Skin of body (tissue), 2 donors: Measurements from ENCODE around the gene ATP1A1. TPM values are rescaled to one million over a fixed set of nuclear protein-coding genes. Genes with fewer than 3 reads are reported as not detected.

Experiments used
- DNase-seq: peaks from one replicate; lab custom pipeline; 2025; lab: John Stamatoyannopoulos, UW
- total RNA-seq: library from RNA; depleted of rRNA; stranded (reverse); fragments of >200 nt; gene quantifications from one replicate; pipeline ENCODE4 v1.2.3, GENCODE V29; 2014

Gene ATP1A1
- total RNA-seq, 1 donor from 2014 or later = 109 TPM

- DNase-seq = no peak
These were observed 16.6 kb downstream of the ATP1A1 start for GRCh38 chr1:116389686-116390085.

DNA sequence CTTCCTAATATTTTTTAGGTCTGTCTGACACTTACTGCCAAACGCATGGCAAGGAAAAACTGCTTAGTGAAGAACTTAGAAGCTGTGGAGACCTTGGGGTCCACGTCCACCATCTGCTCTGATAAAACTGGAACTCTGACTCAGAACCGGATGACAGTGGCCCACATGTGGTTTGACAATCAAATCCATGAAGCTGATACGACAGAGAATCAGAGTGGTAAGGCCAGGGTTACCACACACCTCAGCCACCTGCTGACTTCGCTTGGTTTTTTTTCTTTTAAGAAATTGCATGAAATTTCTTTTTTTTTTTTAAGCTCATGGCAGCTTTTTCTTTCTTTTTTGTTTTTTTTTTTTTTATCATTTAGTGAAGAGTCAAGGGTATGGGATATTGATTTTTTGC lies 17.2 kb downstream of the ATP1A1 start:
- no peak for DNase-seq

- DNase-seq = no peak
These were observed 18.1 kb downstream of the ATP1A1 start for GRCh38 chr1:116391185-116391584.

DNA sequence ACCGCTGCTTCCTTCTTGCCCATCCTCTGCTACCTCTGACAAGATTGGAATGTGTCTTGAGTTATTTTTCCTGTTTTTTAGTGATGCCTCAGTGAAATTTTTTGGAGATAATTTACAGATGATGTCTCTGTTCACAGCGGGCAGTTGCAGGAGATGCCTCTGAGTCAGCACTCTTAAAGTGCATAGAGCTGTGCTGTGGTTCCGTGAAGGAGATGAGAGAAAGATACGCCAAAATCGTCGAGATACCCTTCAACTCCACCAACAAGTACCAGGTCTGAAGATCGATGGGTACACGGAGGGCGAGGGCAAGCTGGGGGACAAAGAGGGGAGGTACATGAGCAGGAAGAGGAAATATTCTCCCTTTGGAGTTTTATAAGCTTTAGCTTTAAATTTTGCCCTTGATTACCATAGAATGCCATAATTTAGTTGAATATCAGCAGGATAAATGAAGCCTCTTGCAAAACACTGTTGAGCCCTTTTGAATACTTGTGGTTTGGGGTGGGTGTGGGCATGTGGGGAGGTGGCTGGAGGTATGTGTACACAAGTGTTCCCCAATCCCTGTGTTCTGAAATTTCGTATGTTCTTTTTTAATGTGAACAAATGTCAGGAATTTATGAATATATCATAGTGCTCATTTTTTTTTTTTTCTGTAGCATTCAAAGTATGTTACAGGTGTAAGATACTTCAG lies 19.8 kb downstream of the ATP1A1 start:
- no peak for DNase-seq

GRCh38 chr1:116393792-116394191 lies 20.7 kb downstream of the ATP1A1 start:
- no peak for DNase-seq

DNA sequence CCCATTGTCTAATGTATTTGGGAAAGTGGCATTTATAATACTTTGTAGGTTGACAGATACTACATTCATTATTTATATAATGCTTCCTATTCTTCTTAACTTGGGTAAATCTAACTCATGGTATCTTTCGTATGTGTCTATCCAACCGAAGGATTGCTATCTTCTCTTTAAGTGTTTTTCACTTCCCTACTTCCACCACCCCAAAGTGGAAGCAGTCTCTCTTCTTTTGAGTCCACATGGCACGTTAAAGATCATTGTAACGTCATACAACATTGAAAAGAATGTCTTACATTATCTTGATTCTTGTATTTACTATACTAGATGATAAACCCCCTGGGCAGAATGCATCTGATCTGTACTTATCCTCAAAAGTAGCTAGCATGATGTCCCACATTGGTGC lies 21.2 kb downstream of the ATP1A1 start:
- no peak for DNase-seq

- DNase-seq = no peak
These were observed 23.7 kb downstream of the ATP1A1 start for GRCh38 chr1:116396769-116397168.

GRCh38 chr1:116397728-116398127 lies 24.7 kb downstream of the ATP1A1 start:
- no peak for DNase-seq

DNA sequence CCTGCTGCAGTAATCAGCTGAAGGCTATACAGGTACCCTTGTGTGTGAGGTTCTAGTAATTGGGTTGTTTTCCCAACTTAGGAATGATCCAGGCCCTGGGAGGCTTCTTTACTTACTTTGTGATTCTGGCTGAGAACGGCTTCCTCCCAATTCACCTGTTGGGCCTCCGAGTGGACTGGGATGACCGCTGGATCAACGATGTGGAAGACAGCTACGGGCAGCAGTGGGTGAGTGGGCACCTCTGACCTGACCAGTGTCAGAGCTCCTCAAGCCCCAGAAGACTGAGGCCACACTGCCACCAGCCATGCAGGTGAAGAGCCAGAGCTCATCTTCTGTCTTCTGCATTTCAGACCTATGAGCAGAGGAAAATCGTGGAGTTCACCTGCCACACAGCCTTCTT lies 27.7 kb downstream of the ATP1A1 start:
- DNase-seq = no peak

- DNase-seq = no peak
These were observed 28.7 kb downstream of the ATP1A1 start for GRCh38 chr1:116401646-116402176.

DNA sequence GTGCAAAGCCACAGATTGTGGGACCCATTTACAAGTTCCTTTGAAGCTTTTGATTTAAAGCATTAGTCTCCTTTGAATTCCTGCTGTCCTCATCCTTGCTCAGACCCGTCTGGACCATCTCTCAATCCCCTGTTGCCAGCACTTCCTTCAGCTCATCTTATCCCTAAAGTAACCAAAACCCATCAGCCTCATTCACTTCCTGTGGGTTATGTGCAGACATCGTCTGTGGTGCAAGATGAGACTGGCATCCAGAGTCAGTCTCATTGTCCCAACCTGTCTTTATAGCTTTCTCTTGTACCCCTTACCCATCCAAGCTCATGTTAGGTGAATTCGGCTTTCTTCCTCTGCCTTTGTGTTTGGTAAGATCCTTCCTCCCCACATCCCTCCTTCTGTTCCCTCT lies 29.3 kb downstream of the ATP1A1 start:
- no peak for DNase-seq

- no peak for DNase-seq
These were observed 30.6 kb downstream of the ATP1A1 start for GRCh38 chr1:116403496-116404136.

DNA sequence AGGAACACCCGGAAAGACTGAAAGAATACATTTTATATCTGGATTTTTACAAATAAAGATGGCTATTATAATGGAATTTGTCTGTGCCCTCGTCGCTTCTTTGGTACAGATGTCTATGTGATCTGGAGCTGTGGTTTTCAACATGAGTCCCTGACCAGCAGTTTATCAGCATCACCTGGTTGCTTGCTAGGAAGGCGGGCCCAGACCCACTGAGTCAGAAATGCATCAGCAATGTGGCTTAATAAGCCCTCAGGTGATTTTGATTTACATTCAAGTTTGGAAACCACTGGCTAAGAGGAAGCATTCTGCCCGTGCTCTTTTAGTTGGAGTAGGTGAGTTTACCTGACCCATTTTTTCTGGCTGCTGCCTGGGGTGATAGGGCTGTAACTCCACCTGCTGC lies 31.7 kb downstream of the ATP1A1 start:
- no peak for DNase-seq

GRCh38 chr1:116405241-116406135 lies 32.4 kb downstream of the ATP1A1 start:
- DNase-seq = no peak

DNA sequence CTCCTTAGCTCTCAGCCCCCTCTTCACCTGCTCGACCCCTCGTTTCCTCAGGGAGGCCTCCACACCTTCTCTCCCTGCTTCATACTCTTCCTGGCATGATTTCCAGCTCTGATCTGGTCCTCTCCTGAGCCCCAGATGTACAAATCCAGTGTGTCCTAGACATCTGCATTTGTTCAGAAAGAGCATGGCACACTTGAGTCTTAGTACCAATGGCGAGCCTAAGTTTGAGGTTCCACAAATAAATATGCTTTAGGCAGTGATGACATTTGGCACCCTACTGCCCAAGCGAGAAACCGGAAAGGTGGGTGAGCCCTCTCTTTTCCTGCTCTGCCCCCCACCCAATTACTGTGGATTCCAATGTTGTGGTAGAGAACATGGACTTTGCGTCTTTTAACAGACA lies 34.0 kb downstream of the ATP1A1 start:
- no peak for DNase-seq

GRCh38 chr1:116408193-116408592 lies 35.1 kb downstream of the ATP1A1 start:
- DNase-seq = no peak

GRCh38 chr1:116408803-116409720 lies 36.0 kb downstream of the ATP1A1 start:
- no peak for DNase-seq

GRCh38 chr1:116409751-116410191 lies 36.7 kb downstream of the ATP1A1 start:
- no peak for DNase-seq

DNA sequence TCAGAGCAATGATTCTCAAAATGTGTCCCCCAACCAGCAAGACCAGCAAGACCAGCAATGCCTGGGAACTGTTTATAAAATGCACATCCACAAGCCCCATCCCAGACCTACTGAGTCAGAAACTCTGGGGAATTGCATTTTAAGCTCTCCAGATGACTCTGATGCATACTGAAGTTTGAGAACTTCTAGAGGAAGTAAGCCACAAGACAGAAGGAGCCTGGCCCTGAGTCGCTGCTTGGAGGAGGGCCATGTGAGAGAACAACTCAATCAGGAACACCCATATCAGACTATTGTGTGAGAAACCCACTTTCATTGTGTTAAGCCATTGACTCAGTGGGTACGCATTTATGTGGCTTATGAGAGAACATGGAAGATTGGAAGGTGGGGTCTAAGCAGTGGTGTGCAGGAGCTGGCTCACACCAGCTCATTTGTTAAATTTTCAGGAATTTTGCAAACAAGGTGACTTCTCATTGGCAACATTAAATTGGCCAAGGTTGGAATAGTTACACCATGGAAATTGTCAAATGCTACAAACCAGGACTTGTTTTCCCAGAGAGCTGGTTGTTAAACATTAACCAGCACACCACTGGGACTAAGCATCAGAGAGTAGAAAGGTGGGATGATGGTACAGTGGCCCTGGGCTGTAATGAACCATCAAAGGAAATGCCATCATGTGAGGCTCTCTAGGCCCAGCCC lies 38.9 kb downstream of the ATP1A1 start:
- DNase-seq = no peak

DNA sequence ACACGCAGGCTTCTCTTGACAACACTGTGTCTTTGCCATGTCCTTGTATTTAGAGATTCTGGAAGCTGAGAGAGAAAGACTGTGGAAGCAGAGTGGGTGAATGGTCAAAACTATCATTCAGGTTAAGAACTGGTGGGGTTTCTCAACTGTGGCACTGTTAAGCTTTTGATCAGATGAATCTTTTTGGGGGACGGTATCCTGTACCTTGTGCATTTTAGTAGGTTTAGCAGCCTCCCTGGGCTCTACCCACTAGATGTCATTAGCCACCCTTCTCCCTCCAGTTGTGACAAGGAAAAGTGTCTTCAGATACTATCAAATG lies 39.4 kb downstream of the ATP1A1 start:
- no peak for DNase-seq
